ENCODE results near the gene DGKI.

DGKI gene

GRCh38 chr7:137396051-137396450 is 450.7 kb downstream of the DGKI start:
- TF ChIP-seq YY1 (IDR thresholded peaks at IDR 0.05; ENCODE audit: insufficient read depth, insufficient read length) (no peak), ZNF274 (IDR thresholded peaks at IDR 0.05; ENCODE audit: low read depth, low read length) (no peak), SUZ12 (IDR thresholded peaks at IDR 0.05; ENCODE audit: extremely low read depth, insufficient read depth, insufficient read length) (no peak)
- no peak overlapping the region for H3K9ac ChIP-seq (ENCODE audit: insufficient read length, low read depth)
- no peak for DNase-seq (ENCODE audit: low read depth, low spot score)
- no peaks in the 10 kb centered on the region for H3K4me1 ChIP-seq (ENCODE audit: insufficient read depth, insufficient read length)
- H3K36me3 ChIP-seq (ENCODE audit: insufficient read depth, insufficient read length, low read length), result no peaks in the 10 kb centered on the region
- H3K27me3 ChIP-seq (ENCODE audit: insufficient read depth, insufficient read length), result no peaks in the 10 kb centered on the region
- no peak overlapping the region for H3K4me3 ChIP-seq (ENCODE audit: insufficient read length, low read depth)
- no peaks in the 10 kb centered on the region for H3K9me3 ChIP-seq (ENCODE audit: insufficient read depth, low read length)

- no peak for DNase-seq (ENCODE audit: low read depth, low spot score)
- Histone ChIP-seq H3K4me3 (ENCODE audit: insufficient read length, low read depth) (no peak overlapping the region), H3K9ac (ENCODE audit: insufficient read length, low read depth) (no peak overlapping the region), H3K9me3 (ENCODE audit: insufficient read depth, low read length) (no peaks in the 10 kb centered on the region; the same call in 1 of the 2 replicates), H3K4me1 (ENCODE audit: insufficient read depth, insufficient read length) (no peaks in the 10 kb centered on the region), H3K27me3 (ENCODE audit: insufficient read depth, insufficient read length) (no peaks in the 10 kb centered on the region), H3K36me3 (ENCODE audit: insufficient read depth, insufficient read length, low read length) (no peaks in the 10 kb centered on the region)
- TF ChIP-seq ZNF274 (IDR thresholded peaks at IDR 0.05; ENCODE audit: low read depth, low read length) (no peak), SUZ12 (IDR thresholded peaks at IDR 0.05; ENCODE audit: extremely low read depth, insufficient read depth, insufficient read length) (no peak), YY1 (IDR thresholded peaks at IDR 0.05; ENCODE audit: insufficient read depth, insufficient read length) (no peak)
These were observed 451.4 kb downstream of the DGKI start for GRCh38 chr7:137395420-137395819.

GRCh38 chr7:137393570-137393969 is 453.2 kb downstream of the DGKI start:
- no peaks in the 10 kb centered on the region for H3K36me3 ChIP-seq (ENCODE audit: insufficient read depth, insufficient read length, low read length)
- no peak overlapping the region for H3K9ac ChIP-seq (ENCODE audit: insufficient read length, low read depth)
- TF ChIP-seq ZNF274 (IDR thresholded peaks at IDR 0.05; ENCODE audit: low read depth, low read length) (no peak), SUZ12 (IDR thresholded peaks at IDR 0.05; ENCODE audit: extremely low read depth, insufficient read depth, insufficient read length) (no peak), YY1 (IDR thresholded peaks at IDR 0.05; ENCODE audit: insufficient read depth, insufficient read length) (no peak)
- H3K4me3 ChIP-seq (ENCODE audit: insufficient read length, low read depth), result no peak overlapping the region
- no peaks in the 10 kb centered on the region for H3K4me1 ChIP-seq (ENCODE audit: insufficient read depth, insufficient read length)
- H3K27me3 ChIP-seq (ENCODE audit: insufficient read depth, insufficient read length), result no peaks in the 10 kb centered on the region
- DNase-seq (ENCODE audit: low read depth, low spot score), result no peak
- H3K9me3 ChIP-seq (ENCODE audit: insufficient read depth, low read length), result no peaks in the 10 kb centered on the region; the same call in 1 of the 2 replicates

- TF ChIP-seq ZNF274 (IDR thresholded peaks at IDR 0.05; ENCODE audit: low read depth, low read length), result no peak
- no peaks in the 10 kb centered on the region for H3K36me3 ChIP-seq (ENCODE audit: insufficient read depth, insufficient read length, low read length)
These were observed 456.7 kb downstream of the DGKI start for GRCh38 chr7:137390076-137390475.

GRCh38 chr7:137388916-137389315 is 457.9 kb downstream of the DGKI start:
- Histone ChIP-seq H3K36me3 (ENCODE audit: insufficient read depth, insufficient read length, low read length) (no peaks in the 10 kb centered on the region), H3K9me3 (ENCODE audit: insufficient read depth, low read length) (no peaks in the 10 kb centered on the region; the same call in 1 of the 2 replicates), H3K27me3 (ENCODE audit: insufficient read depth, insufficient read length) (no peaks in the 10 kb centered on the region)

More at GRCh38 chr7:137390076-137390475, 456.7 kb downstream of the DGKI start:
- H3K9ac ChIP-seq (ENCODE audit: insufficient read length, low read depth), result no peak overlapping the region
- H3K9me3 ChIP-seq (ENCODE audit: insufficient read depth, low read length), result no peaks in the 10 kb centered on the region; the same call in 1 of the 2 replicates
- H3K4me1 ChIP-seq (ENCODE audit: insufficient read depth, insufficient read length), result no peaks in the 10 kb centered on the region
- no peak overlapping the region for H3K4me3 ChIP-seq (ENCODE audit: insufficient read length, low read depth)
- no peaks in the 10 kb centered on the region for H3K27me3 ChIP-seq (ENCODE audit: insufficient read depth, insufficient read length)
- DNase-seq (ENCODE audit: low read depth, low spot score), result no peak

GRCh38 chr7:137386966-137387365 is 459.8 kb downstream of the DGKI start:
- DNase-seq (ENCODE audit: low read depth, low spot score), result no peak

More at GRCh38 chr7:137388916-137389315, 457.9 kb downstream of the DGKI start:
- TF ChIP-seq YY1 (IDR thresholded peaks at IDR 0.05; ENCODE audit: insufficient read depth, insufficient read length), result no peak
- TF ChIP-seq ZNF274 (IDR thresholded peaks at IDR 0.05; ENCODE audit: low read depth, low read length), result no peak
- TF ChIP-seq SUZ12 (IDR thresholded peaks at IDR 0.05; ENCODE audit: extremely low read depth, insufficient read depth, insufficient read length), result no peak
- H3K9ac ChIP-seq (ENCODE audit: insufficient read length, low read depth), result no peak overlapping the region
- no peak overlapping the region for H3K4me3 ChIP-seq (ENCODE audit: insufficient read length, low read depth)
- no peak for DNase-seq (ENCODE audit: low read depth, low spot score)
- H3K4me1 ChIP-seq (ENCODE audit: insufficient read depth, insufficient read length), result no peaks in the 10 kb centered on the region

GRCh38 chr7:137381045-137381444 is 465.7 kb downstream of the DGKI start:
- DNase-seq (ENCODE audit: low read depth, low spot score), result no peak
- no peak overlapping the region for H3K9ac ChIP-seq (ENCODE audit: insufficient read length, low read depth)
- no peak for TF ChIP-seq SUZ12 (IDR thresholded peaks at IDR 0.05; ENCODE audit: extremely low read depth, insufficient read depth, insufficient read length)
- no peak for TF ChIP-seq YY1 (IDR thresholded peaks at IDR 0.05; ENCODE audit: insufficient read depth, insufficient read length)
- TF ChIP-seq ZNF274 (IDR thresholded peaks at IDR 0.05; ENCODE audit: low read depth, low read length), result no peak
- no peaks in the 10 kb centered on the region for H3K36me3 ChIP-seq (ENCODE audit: insufficient read depth, insufficient read length, low read length)
- no peaks in the 10 kb centered on the region for H3K27me3 ChIP-seq (ENCODE audit: insufficient read depth, insufficient read length)
- no peak overlapping the region for H3K4me3 ChIP-seq (ENCODE audit: insufficient read length, low read depth)
- no peaks in the 10 kb centered on the region for H3K4me1 ChIP-seq (ENCODE audit: insufficient read depth, insufficient read length)
- no peaks in the 10 kb centered on the region for H3K9me3 ChIP-seq (ENCODE audit: insufficient read depth, low read length)

More at GRCh38 chr7:137386966-137387365, 459.8 kb downstream of the DGKI start:
- TF ChIP-seq YY1 (IDR thresholded peaks at IDR 0.05; ENCODE audit: insufficient read depth, insufficient read length) (no peak), ZNF274 (IDR thresholded peaks at IDR 0.05; ENCODE audit: low read depth, low read length) (no peak), SUZ12 (IDR thresholded peaks at IDR 0.05; ENCODE audit: extremely low read depth, insufficient read depth, insufficient read length) (no peak)
- H3K4me1 ChIP-seq (ENCODE audit: insufficient read depth, insufficient read length), result no peaks in the 10 kb centered on the region
- H3K9ac ChIP-seq (ENCODE audit: insufficient read length, low read depth), result no peak overlapping the region
- H3K4me3 ChIP-seq (ENCODE audit: insufficient read length, low read depth), result no peak overlapping the region
- no peaks in the 10 kb centered on the region for H3K27me3 ChIP-seq (ENCODE audit: insufficient read depth, insufficient read length)
- no peaks in the 10 kb centered on the region; the same call in 1 of the 2 replicates for H3K9me3 ChIP-seq (ENCODE audit: insufficient read depth, low read length)
- H3K36me3 ChIP-seq (ENCODE audit: insufficient read depth, insufficient read length, low read length), result no peaks in the 10 kb centered on the region

All from NT2/D1 (cell line).